ENCODE measurements around the gene FOXO1. TPM values are rescaled to one million over a fixed set of nuclear protein-coding genes. Genes with fewer than 3 reads are reported as not detected.

The FOXO1 gene
- total RNA-seq, 1 donor from 2014 or later, result 9.7 TPM

DNA sequence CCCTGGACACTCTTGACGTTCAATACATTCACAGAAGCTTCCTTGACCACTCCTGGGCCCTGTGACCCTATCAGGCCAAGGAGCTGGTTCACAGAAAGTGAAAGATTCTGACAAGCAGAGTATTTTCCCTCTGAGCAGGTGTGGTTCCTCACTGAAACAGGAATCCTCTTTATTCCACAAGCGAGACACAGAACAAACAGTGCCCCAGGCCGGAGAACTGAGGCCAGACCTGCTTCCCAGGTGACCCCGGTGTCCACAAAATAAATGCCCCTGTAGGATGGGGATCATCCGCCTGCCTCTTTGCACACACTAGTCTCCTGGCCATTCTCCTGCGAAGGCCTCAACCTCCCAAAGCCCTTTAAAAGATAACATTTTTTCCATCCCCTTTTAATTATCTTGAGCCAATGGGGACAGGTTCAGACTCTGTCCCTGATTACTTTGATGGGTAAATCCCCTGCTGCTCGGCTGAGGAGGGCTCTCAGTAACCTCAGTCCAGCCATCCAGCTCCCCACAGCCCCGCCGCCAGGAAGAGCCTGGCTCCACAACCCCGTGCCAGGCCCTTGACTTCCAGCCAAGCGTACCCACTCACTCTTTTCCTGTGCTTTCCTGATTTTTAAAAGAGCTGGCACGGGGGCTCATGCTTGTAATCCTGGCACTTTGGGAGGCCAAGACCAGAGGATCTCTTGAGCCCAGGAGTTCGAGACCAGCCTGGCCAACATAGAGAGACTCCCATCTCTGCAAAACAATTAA lies 129.1 kb downstream of the FOXO1 start:
- no peak for DNase-seq (ENCODE audit: low spot score)
- H3K36me3 Mint-ChIP-seq (ENCODE audit: low read depth), result no peaks in the 10 kb centered on the region
- TF ChIP-seq, protein P1, sequence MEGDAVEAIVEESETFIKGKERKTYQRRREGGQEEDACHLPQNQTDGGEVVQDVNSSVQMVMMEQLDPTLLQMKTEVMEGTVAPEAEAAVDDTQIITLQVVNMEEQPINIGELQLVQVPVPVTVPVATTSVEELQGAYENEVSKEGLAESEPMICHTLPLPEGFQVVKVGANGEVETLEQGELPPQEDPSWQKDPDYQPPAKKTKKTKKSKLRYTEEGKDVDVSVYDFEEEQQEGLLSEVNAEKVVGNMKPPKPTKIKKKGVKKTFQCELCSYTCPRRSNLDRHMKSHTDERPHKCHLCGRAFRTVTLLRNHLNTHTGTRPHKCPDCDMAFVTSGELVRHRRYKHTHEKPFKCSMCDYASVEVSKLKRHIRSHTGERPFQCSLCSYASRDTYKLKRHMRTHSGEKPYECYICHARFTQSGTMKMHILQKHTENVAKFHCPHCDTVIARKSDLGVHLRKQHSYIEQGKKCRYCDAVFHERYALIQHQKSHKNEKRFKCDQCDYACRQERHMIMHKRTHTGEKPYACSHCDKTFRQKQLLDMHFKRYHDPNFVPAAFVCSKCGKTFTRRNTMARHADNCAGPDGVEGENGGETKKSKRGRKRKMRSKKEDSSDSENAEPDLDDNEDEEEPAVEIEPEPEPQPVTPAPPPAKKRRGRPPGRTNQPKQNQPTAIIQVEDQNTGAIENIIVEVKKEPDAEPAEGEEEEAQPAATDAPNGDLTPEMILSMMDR (IDR thresholded peaks at IDR 0.05), result no peak
- H3K4me1 Mint-ChIP-seq (ENCODE audit: low read depth), result peaks cover 22% of the 10 kb centered on the region
- H3K4me3 Mint-ChIP-seq (ENCODE audit: unreplicated experiment), result no peak overlapping the region
- peak overlapping the region; percentile 2 for H3K27ac Mint-ChIP-seq (ENCODE audit: unreplicated experiment)
- H3K9me3 Mint-ChIP-seq (ENCODE audit: low read depth), result no peaks in the 10 kb centered on the region
- H3K27me3 Mint-ChIP-seq (ENCODE audit: low read depth), result no peaks in the 10 kb centered on the region

DNA sequence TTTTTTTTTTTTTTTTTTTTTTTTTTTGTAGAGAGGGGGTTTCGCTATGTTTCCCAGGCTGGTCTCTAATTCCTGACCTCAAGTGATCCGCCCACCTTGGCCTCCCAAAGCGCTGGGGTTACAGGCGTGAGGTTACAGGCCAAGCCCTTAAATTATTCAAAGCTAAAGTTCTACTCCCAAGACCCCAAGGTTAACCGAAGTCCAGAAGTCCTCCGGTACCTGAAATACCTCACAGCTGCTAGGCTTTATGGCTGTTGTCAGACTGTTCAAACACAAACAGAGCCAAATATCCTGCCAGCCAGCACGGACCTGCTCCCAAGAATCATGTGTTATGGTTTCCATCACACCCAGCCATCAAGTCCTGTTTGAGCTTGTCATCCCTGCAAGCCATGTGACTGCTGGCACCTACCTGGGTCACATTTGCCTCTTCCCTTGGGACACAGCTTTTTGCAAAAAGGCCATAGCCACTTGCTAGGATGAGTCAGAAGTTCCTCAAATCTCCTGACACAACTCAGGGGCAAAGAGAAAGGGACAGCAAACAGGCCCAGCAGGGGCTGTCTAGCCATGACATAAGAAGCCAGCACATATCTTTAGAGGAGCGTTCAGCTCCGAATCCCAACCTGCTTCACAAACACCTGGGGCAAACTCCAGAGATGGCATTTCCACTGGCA lies 129.9 kb downstream of the FOXO1 start:
- TF ChIP-seq, protein P1 (IDR thresholded peaks at IDR 0.05), result no peak
- Mint-ChIP-seq H3K27ac (ENCODE audit: unreplicated experiment) (peak overlapping the region; percentile 2), H3K27me3 (ENCODE audit: low read depth) (no peaks in the 10 kb centered on the region), H3K4me1 (ENCODE audit: low read depth) (peaks cover 22% of the 10 kb centered on the region), H3K9me3 (ENCODE audit: low read depth) (no peaks in the 10 kb centered on the region), H3K4me3 (ENCODE audit: unreplicated experiment) (no peak overlapping the region), H3K36me3 (ENCODE audit: low read depth) (no peaks in the 10 kb centered on the region)
- DNase-seq (ENCODE audit: low spot score), result no peak

DNA sequence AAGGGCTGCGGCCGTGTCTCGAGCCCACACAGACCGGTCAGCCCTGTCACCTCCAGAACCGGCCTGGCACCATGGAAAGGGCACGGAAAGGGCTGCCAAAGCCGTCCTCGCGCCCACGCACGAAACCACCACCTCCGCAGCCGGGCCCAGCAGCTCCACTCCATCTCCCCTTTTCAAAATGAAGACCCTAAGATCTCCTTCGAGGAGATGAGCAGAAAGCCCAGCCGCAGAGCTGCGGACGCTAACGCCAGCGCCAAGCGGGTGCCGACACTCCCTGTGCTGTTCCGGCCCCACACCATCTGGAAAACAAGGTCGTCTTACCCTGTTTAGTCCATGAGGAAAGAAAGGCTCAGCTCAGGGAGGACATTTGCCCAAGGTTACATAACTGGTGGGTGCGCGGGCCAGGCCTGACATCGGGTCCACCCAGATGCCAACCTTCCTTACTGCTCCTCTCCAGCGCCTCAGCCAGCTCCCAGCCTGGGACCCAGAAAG lies 131.1 kb downstream of the FOXO1 start:
- Mint-ChIP-seq H3K4me1 (ENCODE audit: low read depth) (peaks cover 16% of the 10 kb centered on the region), H3K27ac (ENCODE audit: unreplicated experiment) (no peak overlapping the region)

DNA sequence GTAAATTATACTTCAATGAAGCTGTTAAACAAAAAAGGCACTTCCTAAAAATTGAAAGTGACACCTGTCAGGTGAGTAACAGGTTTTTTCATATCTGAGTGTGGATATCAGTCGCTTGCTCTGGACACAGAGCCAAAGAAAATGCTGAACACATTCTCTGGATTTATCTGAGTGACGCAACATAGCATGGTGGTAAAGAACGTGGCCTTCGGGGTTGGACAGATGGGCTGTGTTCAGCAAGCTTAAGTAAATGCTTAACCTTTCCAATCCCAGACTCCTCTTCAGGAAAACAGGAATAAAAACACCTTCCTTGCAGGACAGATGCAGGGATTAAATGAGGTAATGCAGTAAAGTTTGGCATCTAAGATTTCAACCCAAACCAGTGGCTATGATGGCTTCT lies 132.0 kb downstream of the FOXO1 start:
- no peaks in the 10 kb centered on the region for H3K9me3 Mint-ChIP-seq (ENCODE audit: low read depth)

More for the DNA sequence above, 131.1 kb downstream of the FOXO1 start:
- TF ChIP-seq, protein P1 (IDR thresholded peaks at IDR 0.05), result no peak
- peaks cover 2% of the 10 kb centered on the region for H3K36me3 Mint-ChIP-seq (ENCODE audit: low read depth)
- H3K9me3 Mint-ChIP-seq (ENCODE audit: low read depth), result no peaks in the 10 kb centered on the region
- no peaks in the 10 kb centered on the region for H3K27me3 Mint-ChIP-seq (ENCODE audit: low read depth)
- H3K4me3 Mint-ChIP-seq (ENCODE audit: unreplicated experiment), result no peak overlapping the region
- DNase-seq (ENCODE audit: low spot score), result no peak

DNA sequence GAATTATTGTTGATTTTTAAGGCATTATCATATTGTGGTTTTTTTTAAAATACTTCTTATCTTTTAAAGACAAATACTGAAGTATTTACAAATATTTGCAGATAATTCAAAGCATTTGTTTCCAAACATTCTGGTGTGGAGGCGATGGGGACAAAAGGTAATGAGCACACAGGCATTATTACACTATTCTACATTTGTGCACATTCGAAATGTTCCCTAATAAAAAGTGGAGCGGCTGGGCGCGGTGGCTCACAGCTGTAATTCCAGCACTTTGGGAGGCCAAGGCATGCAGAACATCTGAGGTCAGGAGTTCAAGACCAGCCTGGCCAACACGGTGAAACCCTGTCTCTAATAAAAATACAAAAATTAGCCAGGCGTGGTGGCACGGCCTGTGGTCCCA lies 133.4 kb downstream of the FOXO1 start:
- H3K27ac Mint-ChIP-seq (ENCODE audit: unreplicated experiment), result no peak overlapping the region
- H3K4me3 Mint-ChIP-seq (ENCODE audit: unreplicated experiment), result no peak overlapping the region
- TF ChIP-seq, protein P1 (IDR thresholded peaks at IDR 0.05), result no peak

More for the DNA sequence above, 132.0 kb downstream of the FOXO1 start:
- Mint-ChIP-seq H3K4me1 (ENCODE audit: low read depth) (peaks cover 7% of the 10 kb centered on the region), H3K4me3 (ENCODE audit: unreplicated experiment) (no peak overlapping the region), H3K27ac (ENCODE audit: unreplicated experiment) (no peak overlapping the region), H3K27me3 (ENCODE audit: low read depth) (no peaks in the 10 kb centered on the region), H3K36me3 (ENCODE audit: low read depth) (peaks cover 2% of the 10 kb centered on the region)
- TF ChIP-seq, protein P1 (IDR thresholded peaks at IDR 0.05), result no peak
- no peak for DNase-seq (ENCODE audit: low spot score)

More for the DNA sequence above, 133.4 kb downstream of the FOXO1 start:
- H3K9me3 Mint-ChIP-seq (ENCODE audit: low read depth), result peaks cover 3% of the 10 kb centered on the region
- H3K27me3 Mint-ChIP-seq (ENCODE audit: low read depth), result no peaks in the 10 kb centered on the region
- peaks cover 6% of the 10 kb centered on the region for H3K4me1 Mint-ChIP-seq (ENCODE audit: low read depth)
- DNase-seq (ENCODE audit: low spot score), result no peak
- H3K36me3 Mint-ChIP-seq (ENCODE audit: low read depth), result peaks cover 2% of the 10 kb centered on the region
